ENCODE measurements around the gene HDAC3. TPM values are rescaled to one million over a fixed set of nuclear protein-coding genes. Genes with fewer than 3 reads are reported as not detected.
"Not testable (repeated sequence)": the region's sequence is repeated elsewhere in the genome, so short reads cannot be mapped to it uniquely, and the experiment has no call there.

The HDAC3 gene
- total and polyA plus RNA-seq, 7 experiments from 2014 or later: 70.0 to 102 (median 87.4) TPM

DNA sequence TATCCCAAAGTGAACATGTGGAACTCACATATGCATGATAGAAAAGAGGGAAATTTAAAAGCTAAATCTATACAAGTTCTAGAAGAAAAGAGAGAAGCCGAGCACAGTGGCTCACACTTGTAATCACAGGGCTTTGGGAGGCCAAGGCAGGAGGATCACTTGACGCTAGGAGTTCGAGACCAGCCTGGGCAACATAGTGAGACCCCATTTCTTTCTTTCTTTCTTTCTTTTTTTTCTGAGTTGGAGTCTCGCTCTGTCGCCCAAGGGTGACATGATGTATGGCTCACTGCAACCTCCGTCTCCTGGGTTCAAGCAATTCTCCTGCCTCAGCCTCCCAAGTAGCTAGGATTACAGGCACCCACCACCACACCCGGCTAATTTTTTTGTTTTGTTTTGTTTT is 26.7 kb downstream of the HDAC3 start:
- intact Hi-C loops (cut with micrococcal nuclease): loop anchor here (5.0 to 10.0 kb wide), 5 partner anchors 42 to 1795 kb away; partner anchors contain the start of genes APBB3 (in 2 of the 2), SLC35A4 (in 2 of the 2), FCHSD1 (in 1 of the 2) and NR3C1 (in 1 of the 2)
- not testable (repeated sequence) for H3K9me3 Mint-ChIP-seq; H3K27me3 ChIP-seq (ENCODE audit: control insufficient read depth in 2 of 2, insufficient read depth in 2 of 2, low read length in 2 of 2); H3K9me3 ChIP-seq (ENCODE audit: control insufficient read depth in 2 of 3, low read length in 3 of 3); H3K27me3 Mint-ChIP-seq; DNase-seq; H3K36me3 ChIP-seq (ENCODE audit: control insufficient read depth in 2 of 3, insufficient read depth in 3 of 3, low read length in 3 of 3); ATAC-seq; H3K4me3 ChIP-seq (ENCODE audit: low read length)
- Mint-ChIP-seq H3K27ac (peak overlapping the region; percentile 76 to 96 (median 92)), H3K4me1 (peaks cover 73 to 97% (median 89%) of the 10 kb centered on the region in 7 donors), H3K4me3 (peak overlapping the region in 9 of 10 donors; percentile 5 to 86 (median 57)), H3K36me3 (peaks cover 4 to 38% (median 10%) of the 10 kb centered on the region in 5 donors)
- H3K27ac ChIP-seq (ENCODE audit: low read depth, low read length): peak overlapping the region; percentile 72
- ChIA-PET POLR2A (interaction anchor here (0.7 to 5.0 kb wide), 3 partner anchors 8 to 18 kb away, joined by 3 to 71 read pairs (median 4); partner anchors contain the start of gene DIAPH1), CTCF (interaction anchor here (1.0 to 4.1 kb wide), 2 partner anchors 10 to 18 kb away, joined by 4 to 25 read pairs; no protein-coding TSS in a partner anchor)
- peaks cover 78 to 84% of the 10 kb centered on the region in 2 donors for H3K4me1 ChIP-seq (ENCODE audit: control insufficient read depth in 2 of 2, insufficient read depth in 2 of 2, low read length in 2 of 2)

- Histone ChIP-seq H3K9me3 (ENCODE audit: control insufficient read depth in 2 of 3, low read length in 3 of 3) (no peaks in the 10 kb centered on the region), H3K27me3 (ENCODE audit: control insufficient read depth in 2 of 2, insufficient read depth in 2 of 2, low read length in 2 of 2) (no peaks in the 10 kb centered on the region), H3K4me1 (ENCODE audit: control insufficient read depth in 2 of 2, insufficient read depth in 2 of 2, low read length in 2 of 2) (peaks cover 79 to 85% of the 10 kb centered on the region in 2 donors), H3K4me3 (ENCODE audit: low read length) (peak overlapping the region; percentile 1), H3K27ac (ENCODE audit: low read depth, low read length) (peak overlapping the region; percentile 72), H3K36me3 (ENCODE audit: control insufficient read depth in 2 of 3, insufficient read depth in 3 of 3, low read length in 3 of 3) (no peaks in the 10 kb centered on the region)
- peak overlapping the region; percentile 84 to 96 (median 89) for H3K27ac Mint-ChIP-seq
- no peaks in the 10 kb centered on the region for H3K27me3 Mint-ChIP-seq
- H3K4me1 Mint-ChIP-seq: peaks cover 75 to 97% (median 89%) of the 10 kb centered on the region in 7 donors
- ChIA-PET CTCF (interaction anchor here (0.7 to 4.2 kb wide), 3 partner anchors 9 to 1747 kb away, joined by 3 to 43 read pairs (median 25); partner anchors contain the start of gene DIAPH1), POLR2A (interaction anchor here (0.7 to 5.0 kb wide), 2 partner anchors 9 to 74 kb away, joined by 3 to 71 read pairs; partner anchors contain the start of gene DIAPH1)
- H3K36me3 Mint-ChIP-seq: peaks cover 4 to 39% (median 10%) of the 10 kb centered on the region in 5 donors
- no peak for ATAC-seq
- peaks cover 0 to 2% (median 0%) of the 10 kb centered on the region in 11 donors for H3K9me3 Mint-ChIP-seq
- no peak for DNase-seq
- intact Hi-C loops (cut with micrococcal nuclease): loop anchor here (5.0 to 10.0 kb wide), 2 partner anchors 43 to 1396 kb away; partner anchors contain the start of gene FCHSD1 (in 1 of the 2)
- peak overlapping the region in 6 of 10 donors; percentile 35 to 86 (median 76) for H3K4me3 Mint-ChIP-seq
Observed at GRCh38 chr5:141609044-141609443, 27.6 kb downstream of the HDAC3 start.

DNA sequence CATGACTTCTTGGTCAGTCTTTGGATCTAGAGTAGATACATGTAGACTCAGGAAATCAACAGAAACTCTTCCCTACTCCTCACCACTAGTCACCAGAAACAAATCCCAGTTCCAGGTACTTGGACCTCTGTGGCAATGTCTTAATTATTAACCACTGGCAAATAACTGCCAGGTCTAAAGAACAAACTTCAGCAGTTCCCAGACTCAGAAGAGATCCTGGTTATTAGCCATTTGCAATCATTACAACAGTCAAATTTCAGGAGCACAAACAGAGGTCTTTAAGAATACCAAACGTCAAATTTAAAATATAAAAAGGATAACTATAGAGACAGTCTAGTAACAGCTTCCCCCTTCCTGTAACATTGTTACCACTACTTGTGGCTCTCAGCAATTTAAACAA is 28.1 kb downstream of the HDAC3 start:
- ATAC-seq (no peak), DNase-seq (no peak)
- CTCF ChIA-PET: interaction anchor here (0.7 to 4.2 kb wide), 4 partner anchors 9 to 1748 kb away, joined by 3 to 43 read pairs (median 14); partner anchors contain the start of gene DIAPH1
- Mint-ChIP-seq H3K9me3 (peaks cover 0 to 2% (median 0%) of the 10 kb centered on the region in 11 donors), H3K4me1 (peaks cover 74 to 97% (median 89%) of the 10 kb centered on the region in 7 donors), H3K27ac (peak overlapping the region; percentile 83 to 96 (median 89)), H3K27me3 (no peaks in the 10 kb centered on the region), H3K36me3 (peaks cover 4 to 39% (median 10%) of the 10 kb centered on the region in 5 donors), H3K4me3 (peak overlapping the region; percentile 23 to 86 (median 70))
- Histone ChIP-seq H3K27ac (ENCODE audit: low read depth, low read length) (peak overlapping the region; percentile 72), H3K9me3 (ENCODE audit: control insufficient read depth in 2 of 3, low read length in 3 of 3) (no peaks in the 10 kb centered on the region), H3K36me3 (ENCODE audit: control insufficient read depth in 2 of 3, insufficient read depth in 3 of 3, low read length in 3 of 3) (no peaks in the 10 kb centered on the region), H3K27me3 (ENCODE audit: control insufficient read depth in 2 of 2, insufficient read depth in 2 of 2, low read length in 2 of 2) (no peaks in the 10 kb centered on the region), H3K4me3 (ENCODE audit: low read length) (peak overlapping the region; percentile 1), H3K4me1 (ENCODE audit: control insufficient read depth in 2 of 2, insufficient read depth in 2 of 2, low read length in 2 of 2) (peaks cover 79 to 85% of the 10 kb centered on the region in 2 donors)
- intact Hi-C loops (cut with micrococcal nuclease): loop anchor here (5.0 to 10.0 kb wide), 2 partner anchors 44 to 1396 kb away; partner anchors contain the start of gene FCHSD1 (in 1 of the 2)
- POLR2A ChIA-PET: interaction anchor here (0.7 to 5.4 kb wide), 5 partner anchors 9 to 75 kb away, joined by 3 to 71 read pairs (median 7); partner anchors contain the start of genes DIAPH1 and RELL2

- DNase-seq (no peak), ATAC-seq (no peak)
- Mint-ChIP-seq H3K4me3 (peak overlapping the region; percentile 43 to 86 (median 76)), H3K36me3 (peaks cover 4 to 37% (median 10%) of the 10 kb centered on the region in 5 donors), H3K4me1 (peaks cover 69 to 97% (median 89%) of the 10 kb centered on the region in 7 donors), H3K9me3 (peaks cover 0 to 2% (median 0%) of the 10 kb centered on the region in 11 donors), H3K27ac (peak overlapping the region; percentile 83 to 96 (median 89)), H3K27me3 (no peaks in the 10 kb centered on the region)
- H3K4me3 ChIP-seq (ENCODE audit: low read length): peak overlapping the region; percentile 1
- H3K36me3 ChIP-seq (ENCODE audit: control insufficient read depth in 2 of 3, insufficient read depth in 3 of 3, low read length in 3 of 3): no peaks in the 10 kb centered on the region
- peak overlapping the region; percentile 72 for H3K27ac ChIP-seq (ENCODE audit: low read depth, low read length)
- H3K9me3 ChIP-seq (ENCODE audit: control insufficient read depth in 2 of 3, low read length in 3 of 3): no peaks in the 10 kb centered on the region
- H3K4me1 ChIP-seq (ENCODE audit: control insufficient read depth in 2 of 2, insufficient read depth in 2 of 2, low read length in 2 of 2): peaks cover 79 to 86% of the 10 kb centered on the region in 2 donors
- ChIA-PET POLR2A (interaction anchor here (2.0 to 5.4 kb wide), 4 partner anchors 10 to 29 kb away, joined by 5 to 71 read pairs (median 22); partner anchors contain the start of genes DIAPH1 and RELL2), CTCF (interaction anchor here (1.0 to 4.2 kb wide), 4 partner anchors 8 to 16 kb away, joined by 3 to 43 read pairs (median 14); partner anchors contain the start of gene DIAPH1)
- H3K27me3 ChIP-seq (ENCODE audit: control insufficient read depth in 2 of 2, insufficient read depth in 2 of 2, low read length in 2 of 2): no peaks in the 10 kb centered on the region
- intact Hi-C loops (cut with micrococcal nuclease): loop anchor here (5.0 to 10.0 kb wide), 2 partner anchors 44 to 1397 kb away; partner anchors contain the start of gene FCHSD1 (in 1 of the 2)
Observed at GRCh38 chr5:141608046-141608445, 28.6 kb downstream of the HDAC3 start.

- Histone ChIP-seq H3K4me1 (ENCODE audit: control insufficient read depth in 2 of 2, insufficient read depth in 2 of 2, low read length in 2 of 2) (peaks cover 86 to 87% of the 10 kb centered on the region in 2 donors), H3K4me3 (ENCODE audit: low read length) (peak overlapping the region; percentile 37), H3K9me3 (ENCODE audit: control insufficient read depth in 2 of 3, low read length in 3 of 3) (no peaks in the 10 kb centered on the region), H3K36me3 (ENCODE audit: control insufficient read depth in 2 of 3, insufficient read depth in 3 of 3, low read length in 3 of 3) (no peaks in the 10 kb centered on the region), H3K27ac (ENCODE audit: low read depth, low read length) (peak overlapping the region; percentile 72), H3K27me3 (ENCODE audit: control insufficient read depth in 2 of 2, insufficient read depth in 2 of 2, low read length in 2 of 2) (no peaks in the 10 kb centered on the region)
- Mint-ChIP-seq H3K36me3 (peaks cover 0 to 33% (median 5%) of the 10 kb centered on the region in 5 donors), H3K4me1 (peaks cover 60 to 97% (median 90%) of the 10 kb centered on the region in 7 donors), H3K9me3 (peaks cover 0 to 2% (median 0%) of the 10 kb centered on the region in 11 donors), H3K27me3 (no peaks in the 10 kb centered on the region), H3K4me3 (peak overlapping the region; percentile 13 to 88 (median 80)), H3K27ac (peak overlapping the region; percentile 83 to 96 (median 89))
- peak in 8 of 9 donors; percentile 60 to 90 (median 88) for DNase-seq
- POLR2A ChIA-PET: interaction anchor here (0.6 to 5.4 kb wide), 6 partner anchors 8 to 31 kb away, joined by 3 to 71 read pairs (median 12); partner anchors contain the start of genes DIAPH1, HDAC3 and RELL2
- peak; percentile 95 for ATAC-seq
- intact Hi-C loops (cut with micrococcal nuclease): loop anchor here (1.0 to 10.0 kb wide), 6 partner anchors 8 to 1399 kb away; partner anchors contain the start of genes HDAC3 (in 2 of the 2), RELL2 (in 2 of the 2) and FCHSD1 (in 1 of the 2)
- CTCF ChIA-PET: interaction anchor here (1.2 to 4.2 kb wide), 4 partner anchors 9 to 14 kb away, joined by 4 to 43 read pairs (median 6); partner anchors contain the start of gene DIAPH1
Observed at GRCh38 chr5:141605523-141606277, 30.9 kb downstream of the HDAC3 start.
